ENCODE measurements around the gene RABAC1.

RABAC1 gene

GRCh38 chr19:41978470-41978869 lies 19.3 kb upstream of the RABAC1 start:
- Mint-ChIP-seq H3K4me3 (no peak overlapping the region), H3K4me1 (no peaks in the 10 kb centered on the region), H3K27ac (no peak overlapping the region), H3K9me3 (no peaks in the 10 kb centered on the region), H3K36me3 (ENCODE audit: low read depth) (no peaks in the 10 kb centered on the region), H3K27me3 (ENCODE audit: low read depth) (no peaks in the 10 kb centered on the region)
- no peak for TF ChIP-seq CTCF (IDR thresholded peaks at IDR 0.05; ENCODE audit: unreplicated experiment in 3 of 3)

- no peaks in the 10 kb centered on the region for H3K9me3 Mint-ChIP-seq
- TF ChIP-seq CTCF (IDR thresholded peaks at IDR 0.05; ENCODE audit: unreplicated experiment in 3 of 3) = no peak
- H3K36me3 Mint-ChIP-seq (ENCODE audit: low read depth) = no peaks in the 10 kb centered on the region
- H3K27ac Mint-ChIP-seq = no peak overlapping the region
- H3K4me3 Mint-ChIP-seq = no peak overlapping the region
- no peaks in the 10 kb centered on the region for H3K27me3 Mint-ChIP-seq (ENCODE audit: low read depth)
- no peaks in the 10 kb centered on the region for H3K4me1 Mint-ChIP-seq
Measured at GRCh38 chr19:41977916-41978315, 18.8 kb upstream of the RABAC1 start.

DNA sequence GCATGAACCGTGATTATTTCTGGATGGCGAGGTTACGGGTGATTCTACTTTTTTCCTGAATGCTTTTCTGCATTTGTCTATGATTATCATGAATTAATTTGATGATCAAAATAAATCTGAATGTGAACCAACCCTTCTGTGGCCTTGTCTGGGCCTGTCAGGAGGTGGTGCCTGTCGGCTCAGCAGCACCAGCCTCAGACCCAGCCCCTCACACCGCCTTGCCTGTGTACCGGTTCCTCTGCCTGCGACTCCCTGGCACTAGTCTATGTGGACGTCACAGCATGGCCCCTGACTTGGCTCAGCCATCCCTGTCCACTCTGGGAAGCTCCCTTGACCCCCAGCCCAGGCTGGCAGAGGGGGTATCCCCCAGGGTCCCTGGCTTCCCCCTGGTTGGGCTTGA lies 15.5 kb upstream of the RABAC1 start:
- Mint-ChIP-seq H3K27me3 (ENCODE audit: low read depth) (peaks cover 5% of the 10 kb centered on the region), H3K36me3 (ENCODE audit: low read depth) (no peaks in the 10 kb centered on the region), H3K27ac (no peak overlapping the region), H3K9me3 (no peaks in the 10 kb centered on the region), H3K4me1 (no peaks in the 10 kb centered on the region), H3K4me3 (no peak overlapping the region)
- TF ChIP-seq CTCF (IDR thresholded peaks at IDR 0.05; ENCODE audit: unreplicated experiment in 3 of 3) = no peak

- no peak for TF ChIP-seq CTCF (IDR thresholded peaks at IDR 0.05; ENCODE audit: unreplicated experiment in 3 of 3)
- Mint-ChIP-seq H3K4me1 (no peaks in the 10 kb centered on the region), H3K4me3 (no peak overlapping the region), H3K27me3 (ENCODE audit: low read depth) (peaks cover 15% of the 10 kb centered on the region), H3K36me3 (ENCODE audit: low read depth) (no peaks in the 10 kb centered on the region), H3K9me3 (no peaks in the 10 kb centered on the region), H3K27ac (no peak overlapping the region)
Measured at GRCh38 chr19:41971363-41971762, 12.2 kb upstream of the RABAC1 start.

DNA sequence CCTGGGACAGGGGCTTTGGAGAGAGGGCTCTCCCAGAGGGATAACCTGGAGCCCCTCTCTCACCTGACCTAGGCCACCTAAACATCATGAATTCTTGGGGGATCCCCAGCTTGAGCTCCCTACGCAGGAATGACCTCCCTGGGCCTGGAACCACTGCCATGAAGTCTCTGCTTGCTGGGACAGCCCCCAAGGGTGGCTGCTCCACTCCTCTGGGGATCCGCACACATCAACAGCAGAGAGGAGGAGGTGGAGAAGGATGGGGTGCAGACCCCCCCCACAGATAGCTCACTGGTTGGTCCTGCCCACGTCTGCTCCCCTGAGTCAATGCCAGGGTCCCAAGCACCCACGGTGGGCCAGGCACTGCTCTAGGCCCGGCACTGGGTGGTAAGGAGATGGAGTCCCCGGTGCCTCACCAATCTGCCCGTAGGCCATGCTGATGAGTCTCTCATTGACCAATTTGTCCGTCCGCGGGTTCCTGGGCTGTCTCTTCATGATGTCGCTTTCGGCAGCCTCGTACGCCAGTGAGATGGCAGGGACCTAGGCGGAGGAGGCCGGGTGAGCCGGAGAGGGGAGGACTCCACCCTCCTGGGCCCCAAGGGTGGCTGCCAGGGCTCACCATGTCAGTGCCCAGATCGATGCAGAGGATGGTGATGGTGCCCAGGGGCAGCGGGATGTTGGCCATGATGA lies 10.8 kb upstream of the RABAC1 start:
- H3K9me3 Mint-ChIP-seq = no peaks in the 10 kb centered on the region
- no peak overlapping the region for H3K4me3 Mint-ChIP-seq
- no peaks in the 10 kb centered on the region for H3K4me1 Mint-ChIP-seq
- no peaks in the 10 kb centered on the region for H3K36me3 Mint-ChIP-seq (ENCODE audit: low read depth)
- no peak overlapping the region for H3K27ac Mint-ChIP-seq
- TF ChIP-seq CTCF (IDR thresholded peaks at IDR 0.05; ENCODE audit: unreplicated experiment in 3 of 3) = no peak
- H3K27me3 Mint-ChIP-seq (ENCODE audit: low read depth) = peaks cover 15% of the 10 kb centered on the region
